ENCODE measurements around the gene DNAJB6. TPM values are rescaled to one million over a fixed set of nuclear protein-coding genes. Genes with fewer than 3 reads are reported as not detected.

The DNAJB6 gene
- total RNA-seq, 1 experiment from 2014 or later = 124 TPM

- peaks cover 11% of the 10 kb centered on the region for H3K4me1 Mint-ChIP-seq (ENCODE audit: insufficient read depth, unreplicated experiment)
Observed at GRCh38 chr7:157395206-157395605, 58.4 kb downstream of the DNAJB6 start.

GRCh38 chr7:157396316-157397035, 59.7 kb downstream of the DNAJB6 start:
- intact Hi-C loops (cut with micrococcal nuclease) = loop anchor here (5.0 kb wide), 1 partner anchor 1011 kb away; no protein-coding TSS in a partner anchor
- no TSS peak for BruUV-seq (replicated peaks)
- TF ChIP-seq CTCF (IDR thresholded peaks at IDR 0.05; ENCODE audit: unreplicated experiment) = no peak
- ChIA-PET CTCF (interaction anchor here (0.7 to 1.7 kb wide), 2 partner anchors 8 to 354 kb away, joined by 4 to 9 read pairs; no protein-coding TSS in a partner anchor), POLR2A (no interaction called here)
- Mint-ChIP-seq H3K27ac (ENCODE audit: low read depth, unreplicated experiment) (no peak overlapping the region), H3K9me3 (ENCODE audit: unreplicated experiment) (no peaks in the 10 kb centered on the region), H3K4me1 (ENCODE audit: insufficient read depth, unreplicated experiment) (peaks cover 14% of the 10 kb centered on the region), H3K4me3 (ENCODE audit: unreplicated experiment) (no peak overlapping the region), H3K27me3 (ENCODE audit: insufficient read depth, unreplicated experiment) (no peaks in the 10 kb centered on the region), H3K36me3 (ENCODE audit: insufficient read depth, unreplicated experiment) (peaks cover 42% of the 10 kb centered on the region)
- no peak for DNase-seq (ENCODE audit: unreplicated experiment)

More at GRCh38 chr7:157395206-157395605, 58.4 kb downstream of the DNAJB6 start:
- no TSS peak for BruUV-seq (replicated peaks)
- no peak for TF ChIP-seq CTCF (IDR thresholded peaks at IDR 0.05; ENCODE audit: unreplicated experiment)
- Mint-ChIP-seq H3K36me3 (ENCODE audit: insufficient read depth, unreplicated experiment) (peaks cover 54% of the 10 kb centered on the region), H3K9me3 (ENCODE audit: unreplicated experiment) (no peaks in the 10 kb centered on the region), H3K4me3 (ENCODE audit: unreplicated experiment) (no peak overlapping the region), H3K27me3 (ENCODE audit: insufficient read depth, unreplicated experiment) (no peaks in the 10 kb centered on the region), H3K27ac (ENCODE audit: low read depth, unreplicated experiment) (no peak overlapping the region)
- intact Hi-C loops (cut with micrococcal nuclease) = loop anchor here (5.0 kb wide), 1 partner anchor 1012 kb away; no protein-coding TSS in a partner anchor
- POLR2A ChIA-PET = interaction anchor here (0.8 kb wide), 2 partner anchors 9 to 492 kb away, joined by 3 read pairs; no protein-coding TSS in a partner anchor
- DNase-seq (ENCODE audit: unreplicated experiment) = no peak
- CTCF ChIA-PET = interaction anchor here (0.6 to 1.4 kb wide), 6 partner anchors 8 to 1007 kb away, joined by 3 to 4 read pairs (median 3); no protein-coding TSS in a partner anchor

- DNase-seq (ENCODE audit: unreplicated experiment) = no peak
- Mint-ChIP-seq H3K27me3 (ENCODE audit: insufficient read depth, unreplicated experiment) (no peaks in the 10 kb centered on the region), H3K27ac (ENCODE audit: low read depth, unreplicated experiment) (peak overlapping the region; percentile 40), H3K36me3 (ENCODE audit: insufficient read depth, unreplicated experiment) (peaks cover 35% of the 10 kb centered on the region), H3K4me1 (ENCODE audit: insufficient read depth, unreplicated experiment) (peaks cover 16% of the 10 kb centered on the region), H3K4me3 (ENCODE audit: unreplicated experiment) (no peak overlapping the region), H3K9me3 (ENCODE audit: unreplicated experiment) (no peaks in the 10 kb centered on the region)
- POLR2A ChIA-PET = interaction anchor here (1.5 kb wide), 1 partner anchor 9 kb away, joined by 4 read pairs; no protein-coding TSS in a partner anchor
- BruUV-seq (replicated peaks) = no TSS peak
- intact Hi-C loops (cut with micrococcal nuclease) = loop anchor here (5.0 kb wide), 1 partner anchor 1010 kb away; no protein-coding TSS in a partner anchor
- CTCF ChIA-PET = interaction anchor here (0.5 to 1.7 kb wide), 7 partner anchors 8 to 1012 kb away, joined by 3 to 9 read pairs (median 4); no protein-coding TSS in a partner anchor
- TF ChIP-seq CTCF (IDR thresholded peaks at IDR 0.05; ENCODE audit: unreplicated experiment) = no peak
Observed at GRCh38 chr7:157397036-157397720, 60.4 kb downstream of the DNAJB6 start.

Measured in MCF 10A (cell line).